AG10803 (cell line): Measurements from ENCODE around the gene MAP7.

Experiments
- DNase-seq: peaks from one replicate; pipeline ENCODE4 v3.0.0; 2010; ENCODE audit warnings: low read depth
- H3K4me3 ChIP-seq: 2 replicates; pipeline ENCODE4 v1.5.1; 2011; ENCODE audit warnings: mild to moderate bottlenecking, low read length, control low read depth
- TF ChIP-seq, protein P1 (sequence below): conservative IDR thresholded peaks from 2 replicates; pipeline ENCODE4 v1.5.1; 2011; ENCODE audit warnings: mild to moderate bottlenecking, low read length, control low read depth, inconsistent platforms

Gene MAP7

DNA sequence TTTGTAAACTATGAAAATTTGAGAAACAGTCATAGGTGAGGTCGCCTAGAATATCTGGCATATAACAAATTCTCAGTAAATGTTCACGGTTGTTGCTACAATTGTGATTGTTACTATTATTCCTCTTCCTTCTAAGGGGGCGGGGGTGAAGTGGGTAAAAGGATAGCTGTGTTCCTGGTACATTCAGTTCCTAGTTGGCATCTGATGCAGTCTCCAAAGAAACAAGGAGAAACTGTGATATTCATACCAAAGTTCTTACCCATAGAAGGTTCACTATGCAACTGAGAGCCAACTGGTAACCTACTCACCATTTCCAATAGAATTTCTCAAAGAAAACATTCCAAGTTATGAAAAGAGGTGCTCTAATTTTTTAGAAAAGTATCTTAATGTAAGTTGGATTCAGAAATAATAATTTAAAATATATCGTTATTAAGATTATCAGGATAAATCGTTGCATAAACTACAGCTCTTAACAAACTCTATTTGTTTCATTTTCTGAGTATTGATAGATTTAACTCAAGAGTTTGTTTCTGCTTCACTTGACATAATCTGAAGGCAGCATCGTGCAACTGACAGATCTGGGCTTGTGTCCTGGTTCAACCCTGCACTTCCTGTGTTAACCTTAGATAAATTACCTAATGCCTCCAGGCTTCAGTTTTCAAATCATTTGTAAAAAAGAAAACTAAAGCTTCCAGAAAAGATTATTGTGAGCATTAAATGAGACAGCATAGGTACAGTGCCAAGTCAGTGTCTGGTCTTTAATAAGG, 13.3 kb upstream of the MAP7 start:
- no peak for DNase-seq
- no peak overlapping the region for H3K4me3 ChIP-seq
- TF ChIP-seq, protein P1, sequence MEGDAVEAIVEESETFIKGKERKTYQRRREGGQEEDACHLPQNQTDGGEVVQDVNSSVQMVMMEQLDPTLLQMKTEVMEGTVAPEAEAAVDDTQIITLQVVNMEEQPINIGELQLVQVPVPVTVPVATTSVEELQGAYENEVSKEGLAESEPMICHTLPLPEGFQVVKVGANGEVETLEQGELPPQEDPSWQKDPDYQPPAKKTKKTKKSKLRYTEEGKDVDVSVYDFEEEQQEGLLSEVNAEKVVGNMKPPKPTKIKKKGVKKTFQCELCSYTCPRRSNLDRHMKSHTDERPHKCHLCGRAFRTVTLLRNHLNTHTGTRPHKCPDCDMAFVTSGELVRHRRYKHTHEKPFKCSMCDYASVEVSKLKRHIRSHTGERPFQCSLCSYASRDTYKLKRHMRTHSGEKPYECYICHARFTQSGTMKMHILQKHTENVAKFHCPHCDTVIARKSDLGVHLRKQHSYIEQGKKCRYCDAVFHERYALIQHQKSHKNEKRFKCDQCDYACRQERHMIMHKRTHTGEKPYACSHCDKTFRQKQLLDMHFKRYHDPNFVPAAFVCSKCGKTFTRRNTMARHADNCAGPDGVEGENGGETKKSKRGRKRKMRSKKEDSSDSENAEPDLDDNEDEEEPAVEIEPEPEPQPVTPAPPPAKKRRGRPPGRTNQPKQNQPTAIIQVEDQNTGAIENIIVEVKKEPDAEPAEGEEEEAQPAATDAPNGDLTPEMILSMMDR: no peak

DNA sequence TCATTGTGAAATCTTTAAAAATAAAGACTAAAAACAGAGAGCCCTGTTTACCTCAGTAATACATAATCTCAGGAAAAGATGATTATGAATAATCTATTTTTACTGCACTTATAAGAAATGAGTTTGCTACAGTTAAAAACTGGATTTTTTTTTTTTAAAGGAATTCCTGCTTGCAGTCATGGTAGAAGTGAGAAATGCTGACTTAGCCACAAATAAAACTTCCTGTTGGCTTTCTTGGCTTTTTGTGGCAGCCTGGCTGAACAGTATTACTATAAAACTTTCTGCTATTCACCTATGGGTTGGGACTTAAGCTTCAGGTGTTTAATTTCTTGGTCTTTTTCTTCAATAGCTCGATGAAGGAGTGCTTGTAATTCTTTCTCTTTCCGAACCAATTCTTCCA, 12.0 kb upstream of the MAP7 start:
- TF ChIP-seq, protein P1: no peak
- no peak overlapping the region for H3K4me3 ChIP-seq
- no peak for DNase-seq

DNA sequence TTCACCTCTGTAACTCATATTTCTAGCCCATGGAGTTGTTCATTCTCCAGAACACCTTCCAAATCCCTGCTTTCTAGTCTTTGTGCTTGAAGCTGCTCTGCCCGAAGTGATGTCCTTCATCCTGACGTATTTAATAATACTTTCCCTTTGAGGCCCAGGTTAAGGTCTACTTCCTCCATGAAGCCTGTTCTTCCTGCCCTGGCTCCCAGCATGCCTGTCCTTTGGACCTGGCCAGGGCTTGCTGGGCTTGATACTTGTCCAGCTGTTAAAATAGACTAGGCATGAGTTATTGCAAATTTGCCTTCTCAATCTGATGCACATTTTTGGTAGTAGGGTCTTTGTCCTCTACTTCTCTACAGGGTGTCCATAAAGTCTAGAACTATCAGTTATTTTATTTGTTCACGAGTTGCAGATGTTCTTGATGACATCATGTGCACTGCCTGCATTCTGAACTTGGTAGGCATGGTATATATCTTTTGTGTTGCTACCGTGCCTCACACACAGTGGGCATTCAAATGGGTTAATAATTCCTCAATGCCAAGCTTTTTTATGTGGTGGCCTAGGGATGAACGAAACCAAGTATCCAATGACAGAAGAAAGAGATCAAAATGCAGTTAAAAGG, 3.1 kb upstream of the MAP7 start:
- DNase-seq: no peak

DNA sequence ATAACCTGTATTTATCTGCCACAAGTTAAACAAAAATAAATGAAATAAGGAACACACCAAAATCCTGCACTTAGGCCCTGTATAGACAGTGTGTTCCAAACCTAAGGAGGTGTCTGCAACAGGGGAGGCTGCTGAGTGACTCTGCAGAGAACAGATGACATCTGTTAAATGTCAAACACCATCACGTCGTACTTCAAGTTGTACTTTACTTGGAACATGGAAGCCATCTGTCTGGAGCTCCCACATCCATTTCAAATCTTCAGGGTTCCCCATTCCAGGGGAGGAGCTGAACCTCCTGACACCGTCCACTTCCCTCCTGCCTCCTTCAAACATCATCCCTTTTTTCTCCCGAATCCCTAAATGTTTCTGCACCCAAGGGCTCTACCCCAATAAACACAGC, 1.8 kb upstream of the MAP7 start:
- DNase-seq: no peak
- TF ChIP-seq, protein P1: no peak
- no peak overlapping the region for H3K4me3 ChIP-seq

More for the DNA sequence above, 3.1 kb upstream of the MAP7 start:
- H3K4me3 ChIP-seq: no peak overlapping the region
- TF ChIP-seq, protein P1: no peak

- TF ChIP-seq, protein P1: no peak
- DNase-seq: no peak
- no peak overlapping the region for H3K4me3 ChIP-seq
These were observed 881 bp upstream of the MAP7 start for GRCh38 chr6:136551103-136551502.

DNA sequence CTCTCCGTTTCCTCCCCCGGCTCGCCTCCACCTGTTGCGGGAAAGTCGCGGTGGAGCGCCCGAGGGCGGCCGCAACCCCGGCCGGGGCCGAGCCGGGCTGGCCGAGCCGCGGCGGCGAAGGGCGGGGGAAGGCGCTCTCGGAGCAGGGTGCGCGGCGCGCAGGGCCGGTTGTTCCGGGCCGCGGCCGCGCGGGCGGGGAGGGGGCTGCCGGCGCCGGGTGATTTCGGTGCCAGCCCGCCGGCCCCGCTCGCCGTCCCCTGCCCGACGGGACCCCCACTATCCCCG, 235 bp downstream of the MAP7 start:
- TF ChIP-seq, protein P1: no peak
- DNase-seq: no peak
- peak overlapping the region; percentile 60 for H3K4me3 ChIP-seq
